GM12891 (cell line): Measurements from ENCODE around the gene CRIM1.

Experiments
- DNase-seq: peaks from one replicate; pipeline ENCODE4 v3.0.0; 2011; ENCODE audit warnings: low spot score; ENCODE audit not compliant: insufficient read length
- FAIRE-seq: peaks from 2 replicates; lab custom pipeline; 2011; peaks lifted over from hg19 to GRCh38; lab: Jason Lieb, UNC
- PAX5 ChIP-seq: IDR thresholded peaks from 2 replicates; pipeline ENCODE4 v1.6.1; 2011; ENCODE audit warnings: low read length, moderate library complexity, mild to moderate bottlenecking; ENCODE audit not compliant: insufficient read depth, severe bottlenecking
- POLR2A ChIP-seq: IDR thresholded peaks from 2 replicates; pipeline ENCODE4 v1.6.1; 2011; ENCODE audit warnings: low read depth, low read length, control low read depth
- POLR2AphosphoS5 ChIP-seq: IDR thresholded peaks from 2 replicates; pipeline ENCODE4 v1.6.1; 2011; ENCODE audit warnings: low read depth, low read length, control low read depth
- POU2F2 ChIP-seq: IDR thresholded peaks from 2 replicates; pipeline ENCODE4 v1.6.1; 2011; ENCODE audit warnings: low read depth, mild to moderate bottlenecking, control low read depth, low read length, moderate library complexity
- SPI1 ChIP-seq: IDR thresholded peaks from 2 replicates; pipeline ENCODE4 v1.6.1; 2011; ENCODE audit warnings: low read depth, low read length, control low read depth
- TAF1 ChIP-seq: IDR thresholded peaks from 2 replicates; pipeline ENCODE4 v1.6.1; 2011; ENCODE audit warnings: low read depth, low read length, control low read depth

CRIM1 gene

GRCh38 chr2:36540986-36541754 lies 185.6 kb downstream of the CRIM1 start:
- no peak for DNase-seq
- TF ChIP-seq POLR2AphosphoS5 (no peak), TAF1 (no peak), POLR2A (no peak), SPI1 (no peak), PAX5 (no peak)
- FAIRE-seq: no peak

- FAIRE-seq (no peak), DNase-seq (no peak)
- TF ChIP-seq SPI1 (no peak), POLR2AphosphoS5 (no peak), TAF1 (no peak), POLR2A (no peak), POU2F2 (no peak), PAX5 (no peak)
These were observed 186.5 kb downstream of the CRIM1 start for GRCh38 chr2:36541891-36542595.

GRCh38 chr2:36544638-36545338 lies 189.2 kb downstream of the CRIM1 start:
- DNase-seq: no peak

GRCh38 chr2:36545871-36546416 lies 190.4 kb downstream of the CRIM1 start:
- DNase-seq (no peak), FAIRE-seq (no peak)
- TF ChIP-seq POLR2AphosphoS5 (no peak), POU2F2 (no peak), SPI1 (no peak), POLR2A (no peak), TAF1 (no peak), PAX5 (no peak)

More at GRCh38 chr2:36544638-36545338, 189.2 kb downstream of the CRIM1 start:
- no peak for FAIRE-seq
- no peak for TF ChIP-seq PAX5

GRCh38 chr2:36547906-36548305 lies 192.3 kb downstream of the CRIM1 start:
- no peak for DNase-seq
- TF ChIP-seq POLR2A: no peak
- TF ChIP-seq POU2F2: no peak
- TF ChIP-seq SPI1: no peak
- no peak for TF ChIP-seq POLR2AphosphoS5
- TF ChIP-seq PAX5: no peak
- TF ChIP-seq TAF1: no peak
- FAIRE-seq: no peak

GRCh38 chr2:36549165-36549574 lies 193.6 kb downstream of the CRIM1 start:
- DNase-seq (no peak), FAIRE-seq (no peak)
- TF ChIP-seq POU2F2 (no peak), TAF1 (no peak), POLR2A (no peak), PAX5 (no peak), SPI1 (no peak), POLR2AphosphoS5 (no peak)

GRCh38 chr2:36550006-36550405 lies 194.4 kb downstream of the CRIM1 start:
- TF ChIP-seq PAX5 (no peak), POLR2A (no peak)
- FAIRE-seq: no peak
- DNase-seq: no peak

GRCh38 chr2:36553683-36554082 lies 198.1 kb downstream of the CRIM1 start:
- no peak for DNase-seq
- FAIRE-seq: no peak
- TF ChIP-seq POLR2A (no peak), SPI1 (no peak), PAX5 (no peak), POLR2AphosphoS5 (no peak), POU2F2 (no peak), TAF1 (no peak)

GRCh38 chr2:36554531-36554930 lies 199.0 kb downstream of the CRIM1 start:
- TF ChIP-seq PAX5 (no peak), POLR2AphosphoS5 (no peak), TAF1 (no peak), POU2F2 (no peak)
- DNase-seq (no peak), FAIRE-seq (no peak)

GRCh38 chr2:36555789-36556188 lies 200.2 kb downstream of the CRIM1 start:
- DNase-seq (no peak), FAIRE-seq (no peak)
- TF ChIP-seq SPI1: peak; percentile 37; the same call in 1 of the 2 replicates
- no peak for TF ChIP-seq POLR2A
